ENCODE data around the gene PXYLP1. TPM values are rescaled to one million over a fixed set of nuclear protein-coding genes. Genes with fewer than 3 reads are reported as not detected.

PXYLP1 gene
- total and polyA plus RNA-seq, 7 donors = 2.4 to 12.2 (median 5.8) TPM

GRCh38 chr3:141234283-141234682, 2.7 kb downstream of the PXYLP1 start:
- DNase-seq = no peak
- H3K27me3 ChIP-seq = no peaks in the 10 kb centered on the region
- 75 to 90% methylated on average over 3 of the region's 3 CpGs for WGBS, 2 donors
- intact Hi-C loops (cut with DNase I) = loop anchor here (5.0 kb wide), 1 partner anchor 223 kb away; no protein-coding TSS in a partner anchor
- peaks cover 0 to 5% (median 0%) of the 10 kb centered on the region in 4 donors for H3K36me3 ChIP-seq
- TF ChIP-seq EP300 (IDR thresholded peaks at IDR 0.05) (no peak), POLR2A (IDR thresholded peaks at IDR 0.05) (no peak), POLR2AphosphoS5 (IDR thresholded peaks at IDR 0.05) (no peak)
- TF ChIP-seq, protein P1, sequence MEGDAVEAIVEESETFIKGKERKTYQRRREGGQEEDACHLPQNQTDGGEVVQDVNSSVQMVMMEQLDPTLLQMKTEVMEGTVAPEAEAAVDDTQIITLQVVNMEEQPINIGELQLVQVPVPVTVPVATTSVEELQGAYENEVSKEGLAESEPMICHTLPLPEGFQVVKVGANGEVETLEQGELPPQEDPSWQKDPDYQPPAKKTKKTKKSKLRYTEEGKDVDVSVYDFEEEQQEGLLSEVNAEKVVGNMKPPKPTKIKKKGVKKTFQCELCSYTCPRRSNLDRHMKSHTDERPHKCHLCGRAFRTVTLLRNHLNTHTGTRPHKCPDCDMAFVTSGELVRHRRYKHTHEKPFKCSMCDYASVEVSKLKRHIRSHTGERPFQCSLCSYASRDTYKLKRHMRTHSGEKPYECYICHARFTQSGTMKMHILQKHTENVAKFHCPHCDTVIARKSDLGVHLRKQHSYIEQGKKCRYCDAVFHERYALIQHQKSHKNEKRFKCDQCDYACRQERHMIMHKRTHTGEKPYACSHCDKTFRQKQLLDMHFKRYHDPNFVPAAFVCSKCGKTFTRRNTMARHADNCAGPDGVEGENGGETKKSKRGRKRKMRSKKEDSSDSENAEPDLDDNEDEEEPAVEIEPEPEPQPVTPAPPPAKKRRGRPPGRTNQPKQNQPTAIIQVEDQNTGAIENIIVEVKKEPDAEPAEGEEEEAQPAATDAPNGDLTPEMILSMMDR (IDR thresholded peaks at IDR 0.05) = no peak
- H3K4me1 ChIP-seq = peaks cover 0 to 24% (median 15%) of the 10 kb centered on the region in 4 donors
- H3K27ac ChIP-seq = no peak overlapping the region
- H3K4me3 ChIP-seq = no peak overlapping the region
- H3K9me3 ChIP-seq = no peaks in the 10 kb centered on the region

- H3K27me3 ChIP-seq = no peaks in the 10 kb centered on the region
- H3K4me1 ChIP-seq = peaks cover 0 to 28% (median 15%) of the 10 kb centered on the region in 4 donors
- H3K27ac ChIP-seq = no peak overlapping the region
- H3K9me3 ChIP-seq = no peaks in the 10 kb centered on the region
- peaks cover 0 to 5% (median 0%) of the 10 kb centered on the region in 4 donors for H3K36me3 ChIP-seq
- intact Hi-C loops (cut with DNase I) = no loop called here
- WGBS, 2 donors = 24 to 65% methylated on average over 10 of the region's 10 CpGs
- H3K4me3 ChIP-seq = no peak overlapping the region
- TF ChIP-seq, protein P1 (IDR thresholded peaks at IDR 0.05) = no peak
- no peak for TF ChIP-seq EP300 (IDR thresholded peaks at IDR 0.05)
- no peak for TF ChIP-seq POLR2AphosphoS5 (IDR thresholded peaks at IDR 0.05)
- no peak for TF ChIP-seq POLR2A (IDR thresholded peaks at IDR 0.05)
- DNase-seq = no peak
Observed at GRCh38 chr3:141235661-141236171, 4.1 kb downstream of the PXYLP1 start.

DNA sequence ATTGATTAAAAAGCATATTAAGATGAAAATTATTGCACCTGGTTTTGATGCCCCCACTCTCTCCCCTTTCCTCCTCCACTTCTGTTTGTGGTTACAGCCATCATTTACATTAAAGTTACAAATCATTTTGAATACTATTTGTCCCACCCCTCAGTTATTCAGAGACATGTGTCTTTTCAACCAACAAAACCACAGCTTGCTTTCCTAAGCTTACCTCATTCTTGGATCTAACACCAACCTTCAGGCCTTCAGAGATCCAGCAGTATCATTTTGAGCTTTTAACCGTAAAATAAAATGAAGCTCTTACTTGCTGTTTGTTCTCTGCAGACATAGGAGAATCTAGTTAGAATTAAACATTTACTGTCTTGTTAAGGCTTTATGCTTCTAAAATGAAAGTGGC, 4.7 kb downstream of the PXYLP1 start:
- Histone ChIP-seq H3K27ac (no peak overlapping the region), H3K36me3 (peaks cover 0 to 5% (median 0%) of the 10 kb centered on the region in 4 donors), H3K9me3 (no peaks in the 10 kb centered on the region), H3K4me1 (peaks cover 0 to 28% (median 17%) of the 10 kb centered on the region in 4 donors), H3K27me3 (no peaks in the 10 kb centered on the region), H3K4me3 (no peak overlapping the region)
- WGBS, 2 donors = 81 to 83% methylated on average over 1 of the region's 1 CpG
- intact Hi-C loops (cut with DNase I) = no loop called here
- TF ChIP-seq EP300 (IDR thresholded peaks at IDR 0.05) (no peak), POLR2AphosphoS5 (IDR thresholded peaks at IDR 0.05) (no peak), POLR2A (IDR thresholded peaks at IDR 0.05) (no peak)
- TF ChIP-seq, protein P1 (IDR thresholded peaks at IDR 0.05) = no peak
- DNase-seq = no peak

DNA sequence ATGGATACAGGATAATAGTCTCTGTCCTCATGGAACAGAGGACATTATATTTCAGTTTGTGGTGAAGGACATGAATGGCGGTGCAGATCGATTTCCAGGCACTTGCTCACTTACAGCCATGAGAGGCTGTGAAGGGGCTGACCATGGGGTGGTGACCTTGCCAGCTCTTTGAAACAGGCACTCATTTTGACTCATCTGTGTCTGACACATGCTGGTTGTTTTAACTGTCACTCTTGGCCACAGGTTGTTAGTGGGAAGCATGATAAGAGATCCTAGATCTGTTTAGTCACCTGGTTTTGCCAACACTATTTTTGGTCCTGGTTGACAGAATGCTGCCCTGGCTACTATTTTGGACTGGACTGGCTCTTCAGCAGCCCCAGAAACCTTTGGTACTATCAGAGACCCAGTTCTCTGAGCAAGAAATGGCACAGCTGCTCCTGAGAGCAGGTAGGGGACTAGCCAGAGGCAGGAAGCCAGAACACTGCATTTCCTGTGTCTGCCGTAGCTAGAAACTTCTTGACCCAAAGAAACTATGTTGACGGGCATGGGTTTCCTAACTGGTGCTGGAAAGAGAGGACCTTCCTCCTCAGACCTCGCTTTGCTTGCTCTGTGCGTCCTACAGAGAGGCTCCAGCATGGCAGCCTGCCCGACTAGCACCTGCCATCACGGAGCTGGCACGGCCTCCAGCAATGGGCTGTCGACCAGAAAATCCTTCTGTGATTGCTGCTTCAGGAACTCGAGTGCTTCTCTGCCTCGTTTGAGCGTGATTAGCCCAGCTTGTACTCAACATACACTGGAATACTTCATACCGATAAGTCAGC, 6.3 kb downstream of the PXYLP1 start:
- Histone ChIP-seq H3K4me3 (no peak overlapping the region), H3K27me3 (no peaks in the 10 kb centered on the region), H3K27ac (peak overlapping the region in 1 of 4 donors; percentile 14), H3K36me3 (peaks cover 0 to 5% (median 0%) of the 10 kb centered on the region in 4 donors), H3K9me3 (no peaks in the 10 kb centered on the region), H3K4me1 (peaks cover 0 to 36% (median 21%) of the 10 kb centered on the region in 4 donors)
- no peak for DNase-seq
- 82 to 89% methylated on average over 14 of the region's 14 CpGs for WGBS, 2 donors
- no peak for TF ChIP-seq EP300 (IDR thresholded peaks at IDR 0.05)
- intact Hi-C loops (cut with DNase I) = no loop called here

DNA sequence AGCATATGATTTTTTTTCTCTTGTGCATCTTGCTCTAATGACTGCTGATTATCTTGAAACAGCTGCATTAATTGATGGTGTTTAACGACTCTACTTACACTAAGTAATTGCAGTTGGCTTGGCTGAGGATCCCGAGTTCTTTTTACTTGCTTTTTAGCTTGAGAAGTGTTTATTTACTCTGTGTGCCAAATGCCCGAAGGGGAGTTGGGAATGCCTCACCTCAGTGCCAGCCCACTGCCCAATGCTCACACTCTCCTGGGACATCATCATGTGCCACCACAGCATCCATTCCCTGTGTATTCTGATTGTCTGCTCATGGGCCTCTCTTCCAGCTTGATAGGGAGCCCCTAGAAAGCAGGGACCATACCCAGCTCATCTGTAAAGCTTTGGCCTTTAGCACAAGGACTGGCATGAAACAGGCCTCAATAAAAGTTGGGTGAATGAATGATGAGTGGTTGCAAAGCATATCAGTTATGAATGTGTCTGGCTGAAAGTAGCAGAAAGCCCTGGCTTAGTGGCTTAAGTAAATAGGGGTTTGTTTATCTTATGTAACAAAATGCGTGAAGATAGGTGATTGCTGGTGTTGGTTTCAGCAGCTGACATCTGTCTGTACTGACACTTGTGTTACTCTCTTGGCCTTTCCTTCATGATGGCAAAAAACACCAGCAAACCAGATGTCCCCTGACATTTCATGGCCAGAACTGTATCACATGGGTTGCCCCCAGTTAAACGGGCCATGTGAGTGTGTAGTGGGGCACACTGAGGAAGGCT, 8.1 kb downstream of the PXYLP1 start:
- no peak for TF ChIP-seq POLR2A (IDR thresholded peaks at IDR 0.05)
- no peak for DNase-seq
- Histone ChIP-seq H3K27me3 (no peaks in the 10 kb centered on the region), H3K9me3 (no peaks in the 10 kb centered on the region), H3K4me1 (peaks cover 0 to 29% (median 20%) of the 10 kb centered on the region in 4 donors), H3K4me3 (no peak overlapping the region), H3K36me3 (peaks cover 0 to 5% (median 0%) of the 10 kb centered on the region in 4 donors), H3K27ac (no peak overlapping the region)
- intact Hi-C loops (cut with DNase I) = no loop called here
- WGBS, 2 donors = 77 to 80% methylated on average over 5 of the region's 5 CpGs

Measured in sigmoid colon (tissue), 7 donors.